HT1080 (cell line): ENCODE data around the gene FGD4. TPM values are rescaled to one million over a fixed set of nuclear protein-coding genes. Genes with fewer than 3 reads are reported as not detected.
"Not testable (repeated sequence)": the region's sequence is repeated elsewhere in the genome, so short reads cannot be mapped to it uniquely, and the experiment has no call there.

ENCODE experiments used
- DNase-seq: peaks from one replicate; pipeline ENCODE4 v3.0.0-alpha.2; 2015; ENCODE audit warnings: low read depth
- total RNA-seq: library from RNA; depleted of rRNA; stranded (reverse); fragments of >200 nt; shearing (Covaris generic); gene quantifications from 2 replicates; pipeline ENCODE4 v1.2.3, GENCODE V29; 2014

The FGD4 gene
- total RNA-seq, 1 experiment from 2014 or later: 1.8 TPM

DNA sequence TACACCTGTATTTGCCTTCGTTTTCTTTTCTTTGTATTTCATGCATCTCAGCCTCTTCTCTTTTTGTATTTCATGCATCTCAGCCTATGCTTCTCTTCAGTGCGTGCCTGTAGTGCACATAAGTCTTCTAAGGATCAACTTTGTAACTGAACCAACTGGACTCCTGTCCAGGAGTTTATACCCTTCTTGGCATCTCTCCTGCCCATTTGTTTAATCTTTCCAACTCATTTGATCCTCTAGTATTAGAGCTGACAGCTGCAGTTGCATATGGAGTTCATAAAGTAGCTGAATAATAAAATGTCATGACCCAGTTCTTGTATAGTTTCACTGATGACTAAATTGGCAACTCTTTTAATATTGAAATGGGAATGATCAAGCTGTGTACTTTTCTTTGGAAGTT, 89.7 kb downstream of the FGD4 start:
- DNase-seq: no peak

GRCh38 chr12:32490801-32491200, 91.4 kb downstream of the FGD4 start:
- no peak for DNase-seq

- no peak for DNase-seq
Measured at GRCh38 chr12:32493282-32493681, 93.9 kb downstream of the FGD4 start.

GRCh38 chr12:32494656-32495055, 95.3 kb downstream of the FGD4 start:
- no peak for DNase-seq

DNA sequence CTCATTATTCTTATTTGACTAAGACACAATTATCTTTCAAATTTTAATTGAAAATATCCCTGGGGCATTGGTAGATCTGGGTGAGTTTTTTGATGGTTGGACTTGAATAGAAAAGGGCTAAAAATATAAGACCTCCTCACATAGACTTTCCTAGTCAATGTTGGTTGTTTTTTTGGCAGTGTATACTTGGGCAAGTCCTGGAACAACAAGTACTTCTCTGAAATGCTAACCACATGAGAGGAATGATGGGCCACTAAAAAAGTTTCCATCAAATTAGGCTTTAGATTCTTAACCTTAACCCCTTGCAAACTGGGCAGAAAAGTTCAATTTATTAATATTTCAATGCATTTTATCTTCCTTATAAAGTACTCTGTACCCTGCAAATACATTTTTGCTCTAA, 97.6 kb downstream of the FGD4 start:
- DNase-seq: no peak

- DNase-seq: no peak
Measured at GRCh38 chr12:32497864-32498263, 98.5 kb downstream of the FGD4 start.

- peak; percentile 19 for DNase-seq
Measured at GRCh38 chr12:32499048-32499447, 99.7 kb downstream of the FGD4 start.

- DNase-seq: peak; percentile 81
Measured at GRCh38 chr12:32501835-32502333, 102.5 kb downstream of the FGD4 start.

GRCh38 chr12:32502693-32503502, 103.5 kb downstream of the FGD4 start:
- DNase-seq: no peak

DNA sequence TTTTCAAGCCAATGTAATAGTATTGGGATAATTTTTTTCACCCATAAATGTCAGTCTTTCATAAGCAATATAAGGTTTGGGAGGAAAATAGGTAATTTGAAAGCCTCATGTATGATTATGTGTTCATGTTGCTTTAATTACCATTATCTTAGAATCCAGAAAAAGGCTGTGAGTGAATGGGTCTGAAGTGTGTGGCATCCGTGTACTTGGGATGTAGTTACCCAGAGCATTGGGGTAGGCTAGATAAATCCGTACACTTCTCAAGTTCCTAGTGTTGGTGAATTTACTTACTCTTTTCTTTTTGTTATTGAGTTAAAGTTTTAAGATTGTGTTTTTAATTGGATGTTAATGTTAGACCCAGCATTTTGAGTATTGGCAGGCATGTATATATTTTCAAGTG, 104.4 kb downstream of the FGD4 start:
- no peak for DNase-seq

GRCh38 chr12:32504591-32504990, 105.2 kb downstream of the FGD4 start:
- no peak for DNase-seq

DNA sequence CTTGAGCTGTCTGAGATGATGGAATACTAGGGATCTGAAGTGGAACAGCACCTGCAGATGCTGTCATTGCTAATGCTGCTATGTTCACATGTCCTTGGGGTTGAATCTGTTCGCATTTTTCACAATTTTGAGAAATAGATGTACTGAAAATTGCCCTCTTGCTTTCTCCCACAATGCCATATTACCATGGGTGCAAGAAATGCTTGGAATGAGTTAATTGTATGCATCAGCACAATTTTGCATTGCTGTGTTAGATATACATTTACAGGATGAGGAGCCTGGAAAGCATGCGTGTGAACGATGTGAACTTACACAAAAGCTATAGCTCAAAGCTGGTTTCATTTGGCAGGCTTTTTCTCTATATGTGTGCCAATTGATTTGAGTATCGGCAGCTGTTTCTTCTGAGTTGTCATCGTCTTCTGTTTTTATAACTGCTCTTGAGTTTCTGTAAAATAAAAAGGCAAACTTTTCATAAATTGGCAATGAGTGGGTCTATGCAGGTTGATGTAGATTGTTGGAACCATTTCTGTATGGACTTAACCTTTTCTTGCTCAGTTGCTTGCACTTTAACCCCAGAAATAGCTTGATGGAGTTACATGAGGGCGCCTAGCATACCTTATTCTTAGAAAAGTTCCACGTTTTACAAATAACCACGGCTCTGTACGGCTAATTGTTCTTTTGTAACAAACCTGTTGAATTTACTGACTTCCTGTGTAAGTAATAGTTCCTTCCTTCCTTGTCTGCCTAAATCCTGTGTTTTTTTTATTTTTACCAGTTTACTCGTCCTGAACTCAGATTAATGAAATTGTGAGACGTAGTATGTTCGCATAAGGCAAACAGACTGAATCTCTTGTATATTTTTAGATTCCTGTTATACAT, 105.9 kb downstream of the FGD4 start:
- no peak for DNase-seq

- DNase-seq: not testable (repeated sequence)
Measured at GRCh38 chr12:32507096-32507941, 108.0 kb downstream of the FGD4 start.

DNA sequence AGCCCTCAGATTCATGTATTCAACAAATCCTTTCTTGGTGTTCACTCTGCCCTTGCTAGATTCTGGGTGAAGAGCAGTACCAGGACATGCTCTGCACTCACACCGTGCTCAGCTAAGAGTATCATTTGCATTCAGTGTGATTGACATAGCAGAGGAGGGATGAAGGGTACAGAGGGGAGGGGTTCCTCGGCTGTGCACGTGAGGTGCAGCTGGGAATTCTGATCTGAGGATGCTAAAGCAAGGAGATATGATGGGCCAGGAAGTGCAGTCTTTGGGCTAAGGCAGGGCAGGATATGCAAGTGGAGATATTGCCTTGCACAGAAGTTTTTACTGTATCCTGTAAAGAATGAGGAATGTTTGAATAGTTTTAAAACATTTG, 108.6 kb downstream of the FGD4 start:
- no peak for DNase-seq

- no peak for DNase-seq
Measured at GRCh38 chr12:32508626-32509025, 109.3 kb downstream of the FGD4 start.

- DNase-seq: no peak
Measured at GRCh38 chr12:32509328-32510091, 110.2 kb downstream of the FGD4 start.

- not testable (repeated sequence) for DNase-seq
Measured at GRCh38 chr12:32511976-32512375, 112.6 kb downstream of the FGD4 start.

DNA sequence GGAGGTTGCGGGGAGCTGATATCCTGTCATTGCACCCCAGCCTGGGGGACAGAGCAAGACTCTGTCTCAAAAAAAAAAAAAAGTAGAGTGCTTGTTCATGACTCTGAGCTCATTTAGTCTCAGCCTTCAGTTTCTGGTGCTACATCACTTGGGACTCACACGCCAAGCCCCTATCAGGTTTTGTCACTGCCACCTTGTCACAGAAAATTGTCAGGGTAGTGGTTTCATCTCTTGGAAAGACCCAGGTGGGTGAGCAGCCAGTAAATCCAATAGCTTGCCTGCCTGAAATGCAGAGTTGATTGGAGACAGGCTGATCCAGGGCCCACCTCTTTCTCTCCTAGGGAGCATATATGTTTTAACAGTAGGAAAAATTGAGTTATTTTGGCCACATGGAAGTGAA, 113.0 kb downstream of the FGD4 start:
- DNase-seq: no peak

- no peak for DNase-seq
Measured at GRCh38 chr12:32512910-32513309, 113.6 kb downstream of the FGD4 start.

GRCh38 chr12:32515137-32515873, 115.9 kb downstream of the FGD4 start:
- no peak for DNase-seq
